ENCODE results near the gene LY6G6C. TPM values are rescaled to one million over a fixed set of nuclear protein-coding genes. Genes with fewer than 3 reads are reported as not detected.

Gene LY6G6C
- polyA plus RNA-seq, 3 donors, result 0.27 TPM; not detected in 2

GRCh38 chr6:31760790-31761189 is 39.2 kb upstream of the LY6G6C start:
- no peak overlapping the region for H3K4me3 ChIP-seq (replicated peaks in 1 of 3; ENCODE audit: low read depth in 2 of 3, low read length in 3 of 3)
- no peak overlapping the region for H3K4me2 ChIP-seq (replicated peaks; ENCODE audit: extremely low read depth, low read length, poor library complexity, severe bottlenecking)
- no peaks in the 10 kb centered on the region for H3K4me1 Mint-ChIP-seq
- no peak overlapping the region for H3K27ac ChIP-seq (ENCODE audit: low read depth in 1 of 2, low read length in 2 of 2)
- peaks cover 37 to 56% of the 10 kb centered on the region in 2 donors for H3K36me3 Mint-ChIP-seq
- intact Hi-C loops (cut with micrococcal nuclease), result no loop called here
- peaks cover 18 to 50% of the 10 kb centered on the region in 2 donors for H3K36me3 ChIP-seq (replicated peaks in 1 of 2; ENCODE audit: control insufficient read depth in 1 of 2, insufficient read depth in 2 of 2, low read length in 2 of 2)
- no peaks in the 10 kb centered on the region for H3K9me3 Mint-ChIP-seq
- H3K4me3 Mint-ChIP-seq, result no peak overlapping the region
- no peak for TF ChIP-seq CTCF (IDR thresholded peaks at IDR 0.05)
- H2AFZ ChIP-seq (ENCODE audit: insufficient read depth, low read depth, low read length, poor library complexity, severe bottlenecking), result no peak overlapping the region
- no peaks in the 10 kb centered on the region for H3K27me3 ChIP-seq (ENCODE audit: control insufficient read depth in 2 of 2, insufficient read depth in 2 of 2, low read length in 2 of 2)
- no peak for DNase-seq
- no peaks in the 10 kb centered on the region for H4K20me1 ChIP-seq (ENCODE audit: insufficient read depth, low read length)
- peak overlapping the region in 3 of 7 donors; percentile 10 to 54 (median 37) for H3K27ac Mint-ChIP-seq
- H3K79me2 ChIP-seq (ENCODE audit: insufficient read depth, low read length), result no peaks in the 10 kb centered on the region
- no peak overlapping the region for H3K9ac ChIP-seq (ENCODE audit: insufficient read depth, low read length, poor library complexity, severe bottlenecking)
- no peaks in the 10 kb centered on the region for H3K9me3 ChIP-seq (replicated peaks in 1 of 2; ENCODE audit: control insufficient read depth in 1 of 2, insufficient read depth in 1 of 2, low read length in 2 of 2)
- H3K27me3 Mint-ChIP-seq (ENCODE audit: low read depth in 3 of 3), result peaks cover 1 to 4% (median 1%) of the 10 kb centered on the region in 3 donors
- WGBS (ENCODE audit: insufficient coverage), result 100% methylated on average over 1 of the region's 5 CpGs
- H3K4me1 ChIP-seq (ENCODE audit: control insufficient read depth in 1 of 2, insufficient read depth in 2 of 2, low read length in 2 of 2), result no peaks in the 10 kb centered on the region

- Histone ChIP-seq H3K4me3 (replicated peaks in 1 of 3; ENCODE audit: low read depth in 2 of 3, low read length in 3 of 3) (no peak overlapping the region), H2AFZ (ENCODE audit: insufficient read depth, low read depth, low read length, poor library complexity, severe bottlenecking) (no peak overlapping the region), H3K9me3 (replicated peaks in 1 of 2; ENCODE audit: control insufficient read depth in 1 of 2, insufficient read depth in 1 of 2, low read length in 2 of 2) (no peaks in the 10 kb centered on the region), H3K4me1 (ENCODE audit: control insufficient read depth in 1 of 2, insufficient read depth in 2 of 2, low read length in 2 of 2) (no peaks in the 10 kb centered on the region), H3K79me2 (ENCODE audit: insufficient read depth, low read length) (no peaks in the 10 kb centered on the region), H3K27me3 (ENCODE audit: control insufficient read depth in 2 of 2, insufficient read depth in 2 of 2, low read length in 2 of 2) (no peaks in the 10 kb centered on the region), H3K9ac (ENCODE audit: insufficient read depth, low read length, poor library complexity, severe bottlenecking) (no peak overlapping the region), H3K36me3 (replicated peaks in 1 of 2; ENCODE audit: control insufficient read depth in 1 of 2, insufficient read depth in 2 of 2, low read length in 2 of 2) (peaks cover 18 to 50% of the 10 kb centered on the region in 2 donors), H3K27ac (ENCODE audit: low read depth in 1 of 2, low read length in 2 of 2) (no peak overlapping the region), H3K4me2 (replicated peaks; ENCODE audit: extremely low read depth, low read length, poor library complexity, severe bottlenecking) (no peak overlapping the region), H4K20me1 (ENCODE audit: insufficient read depth, low read length) (no peaks in the 10 kb centered on the region)
- 100% methylated on average over 1 of the region's 2 CpGs for WGBS (ENCODE audit: insufficient coverage)
- no peaks in the 10 kb centered on the region for H3K4me1 Mint-ChIP-seq
- DNase-seq, result no peak
- peaks cover 34 to 48% of the 10 kb centered on the region in 2 donors for H3K36me3 Mint-ChIP-seq
- no peak for TF ChIP-seq CTCF (IDR thresholded peaks at IDR 0.05)
- no peaks in the 10 kb centered on the region for H3K9me3 Mint-ChIP-seq
- H3K27me3 Mint-ChIP-seq (ENCODE audit: low read depth in 3 of 3), result peaks cover 0 to 1% (median 0%) of the 10 kb centered on the region in 3 donors
- H3K27ac Mint-ChIP-seq, result no peak overlapping the region
- intact Hi-C loops (cut with micrococcal nuclease), result no loop called here
- H3K4me3 Mint-ChIP-seq, result no peak overlapping the region
These were observed 36.7 kb upstream of the LY6G6C start for GRCh38 chr6:31758281-31758680.

Measured in CD14-positive monocyte (primary cell).